GM19193 (cell line): ENCODE measurements around the gene UBE2V1.

Experiments used
- POLR2A ChIP-seq: IDR thresholded peaks from 4 replicates; pipeline ENCODE4 v1.6.1; 2011; ENCODE audit not compliant: insufficient read depth, insufficient read length; ENCODE audit errors: extremely low read depth

The UBE2V1 gene

DNA sequence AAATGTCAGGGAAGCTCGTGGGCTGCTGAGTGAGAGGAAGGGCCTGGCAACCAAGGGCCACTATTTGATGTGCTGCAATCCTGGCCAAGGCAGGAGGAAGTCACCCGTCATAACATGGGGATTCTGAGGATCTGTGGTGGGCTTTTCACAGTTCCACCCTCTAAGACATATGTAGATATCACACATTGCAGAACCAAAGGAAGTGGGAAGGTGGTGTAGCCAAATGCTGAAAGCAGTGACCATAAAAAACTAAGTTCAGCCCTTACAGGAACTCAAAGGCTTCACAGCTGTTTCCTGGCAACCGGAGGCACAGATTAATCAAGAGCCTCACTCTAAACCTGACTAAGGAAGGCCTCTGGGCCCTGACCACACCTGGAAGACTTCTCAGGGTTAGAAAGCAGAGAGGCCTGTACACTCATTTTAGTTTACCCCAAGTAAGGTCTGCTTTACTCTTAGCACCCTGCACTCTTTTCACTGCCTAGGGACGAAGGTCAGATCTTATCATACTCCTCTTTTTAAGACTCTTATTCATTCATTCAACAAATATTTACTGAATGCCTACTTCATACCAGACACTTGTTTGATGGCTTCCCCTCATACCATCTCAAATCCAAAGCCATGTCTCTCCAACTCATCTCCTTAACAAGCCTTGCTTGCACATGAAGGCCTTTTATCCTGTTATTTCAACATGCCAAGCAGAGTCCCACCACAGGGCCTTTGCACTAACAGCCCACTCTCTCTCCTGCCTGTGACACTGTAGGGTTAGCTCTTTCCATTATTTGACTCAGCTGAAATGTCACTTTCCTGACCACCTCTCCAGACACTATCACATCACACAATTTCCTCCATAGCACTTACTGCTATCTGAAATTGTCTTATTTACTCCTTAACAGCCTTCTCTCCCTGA is 2.6 kb downstream of the UBE2V1 start:
- TF ChIP-seq POLR2A: no peak

DNA sequence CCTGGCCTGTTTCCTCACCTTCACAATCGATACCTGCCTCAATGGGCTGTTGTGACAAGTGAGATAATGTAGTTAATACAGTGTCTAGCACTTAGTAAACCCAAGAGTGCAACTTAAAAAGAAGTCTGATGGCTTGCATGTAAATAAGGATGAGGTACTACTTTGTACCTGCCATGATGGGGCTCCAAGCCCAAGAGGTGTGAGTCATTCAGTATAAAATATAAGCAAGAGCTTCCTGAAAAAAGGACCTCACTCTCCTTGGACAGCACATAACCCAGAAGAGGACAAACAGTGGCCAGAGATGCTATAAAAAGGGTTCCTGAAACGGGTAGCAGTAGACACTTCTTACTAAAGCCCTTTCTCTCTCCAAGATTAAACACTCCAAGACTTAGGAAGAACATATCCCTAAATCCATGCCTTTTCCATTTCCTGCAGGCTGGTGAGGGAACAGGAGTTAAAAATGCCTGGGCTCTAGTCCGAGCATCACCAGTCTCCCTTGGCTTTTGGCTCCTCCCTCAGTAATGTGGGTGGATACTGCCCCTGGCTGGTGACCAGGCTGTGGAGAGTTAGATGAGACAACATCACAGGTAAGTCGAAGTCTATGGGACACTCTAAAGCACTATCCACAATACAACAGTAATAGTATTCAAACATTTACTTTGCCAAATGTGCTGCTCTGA is 4.3 kb downstream of the UBE2V1 start:
- TF ChIP-seq POLR2A: no peak

DNA sequence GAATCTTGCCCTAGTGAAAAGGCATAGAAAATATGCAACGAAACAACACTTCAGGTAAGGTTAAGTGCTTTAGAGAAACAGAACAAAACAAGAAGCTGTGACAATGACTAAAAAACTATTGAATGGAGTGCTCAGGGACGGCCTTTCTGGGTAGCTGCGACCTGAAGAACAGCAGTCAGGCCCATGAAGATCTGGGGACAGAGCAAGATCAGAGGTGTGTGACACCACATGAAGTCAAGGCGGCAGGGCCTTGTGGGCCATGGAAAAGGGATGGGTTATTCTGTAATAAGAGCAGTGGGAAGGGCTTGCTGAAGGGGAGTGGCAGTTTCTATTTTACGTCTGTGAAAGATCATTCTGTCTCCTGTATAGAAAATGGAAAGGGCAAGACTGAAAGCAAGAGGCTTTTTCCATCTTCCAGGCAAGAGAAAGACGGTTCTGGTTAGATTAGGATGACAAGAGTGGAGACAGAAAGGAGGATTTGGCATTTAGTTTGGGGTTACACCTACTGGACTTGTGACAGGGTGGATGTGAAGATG is 5.1 kb downstream of the UBE2V1 start:
- no peak for TF ChIP-seq POLR2A

DNA sequence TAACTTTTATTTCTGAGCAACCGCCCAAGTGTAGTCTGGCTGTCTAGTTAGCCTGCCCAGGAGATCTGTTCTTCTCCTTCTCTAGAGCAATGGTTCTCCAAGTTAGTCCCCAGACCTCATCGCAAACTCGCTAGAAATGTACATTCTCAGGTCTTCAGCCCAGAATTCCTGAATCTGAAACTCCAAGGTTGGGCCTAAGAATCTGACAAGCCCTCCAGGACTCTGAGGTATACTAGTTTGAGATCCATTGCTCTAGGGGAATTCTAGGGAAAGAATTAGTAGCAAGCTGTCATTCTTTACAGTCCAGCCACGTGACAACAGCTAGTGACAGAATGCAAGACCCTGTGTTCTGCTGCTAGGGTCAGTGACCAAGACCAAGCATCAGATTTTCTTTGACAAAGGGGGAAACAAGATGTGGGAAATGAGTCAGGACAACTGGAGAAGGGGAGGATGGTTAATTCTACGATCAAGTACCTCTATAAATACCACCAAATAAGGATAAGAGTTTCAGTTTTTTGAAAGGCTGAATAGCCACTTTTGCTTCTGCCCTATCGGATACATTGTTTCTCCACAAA is 5.8 kb downstream of the UBE2V1 start:
- no peak for TF ChIP-seq POLR2A

- no peak for TF ChIP-seq POLR2A
Measured at GRCh38 chr20:50101887-50102286, 11.1 kb downstream of the UBE2V1 start.

DNA sequence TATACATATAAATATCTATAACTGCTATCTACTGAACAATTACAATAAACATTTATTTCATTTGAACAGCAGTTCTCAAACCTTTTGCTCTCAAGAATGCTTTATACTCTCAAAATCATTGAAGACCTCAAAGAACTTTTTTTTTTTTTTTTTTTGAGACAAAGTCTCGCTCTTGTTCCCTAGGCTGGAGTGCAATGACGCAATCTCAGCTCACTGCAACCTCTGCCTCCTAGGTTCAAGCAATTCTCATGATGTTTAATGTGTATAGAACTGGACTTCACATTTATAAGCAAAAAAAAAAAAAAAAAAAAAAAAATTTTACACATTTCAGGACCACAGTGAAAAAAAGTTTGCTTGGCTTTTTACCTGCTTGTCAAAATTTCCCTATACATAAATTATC is 11.7 kb downstream of the UBE2V1 start:
- TF ChIP-seq POLR2A: no peak

DNA sequence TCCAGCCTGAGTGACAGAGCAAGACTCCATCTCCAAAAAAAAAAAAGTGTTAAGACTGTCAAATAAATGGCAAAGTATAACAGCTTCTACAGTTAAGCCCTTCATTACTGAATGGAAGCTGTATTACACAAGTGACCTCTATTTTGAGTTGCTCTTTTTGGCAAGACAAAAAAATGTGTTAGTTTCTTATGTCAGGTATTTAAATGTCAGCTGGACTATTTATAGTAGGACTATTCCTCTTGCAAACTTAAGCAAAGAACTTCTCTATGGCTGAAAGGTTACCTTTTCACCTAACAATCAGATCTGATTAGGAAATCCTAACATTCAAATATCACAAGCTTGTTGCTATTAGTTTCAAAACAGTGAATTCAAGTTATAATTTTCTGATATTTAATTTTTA is 12.4 kb downstream of the UBE2V1 start:
- TF ChIP-seq POLR2A: no peak

DNA sequence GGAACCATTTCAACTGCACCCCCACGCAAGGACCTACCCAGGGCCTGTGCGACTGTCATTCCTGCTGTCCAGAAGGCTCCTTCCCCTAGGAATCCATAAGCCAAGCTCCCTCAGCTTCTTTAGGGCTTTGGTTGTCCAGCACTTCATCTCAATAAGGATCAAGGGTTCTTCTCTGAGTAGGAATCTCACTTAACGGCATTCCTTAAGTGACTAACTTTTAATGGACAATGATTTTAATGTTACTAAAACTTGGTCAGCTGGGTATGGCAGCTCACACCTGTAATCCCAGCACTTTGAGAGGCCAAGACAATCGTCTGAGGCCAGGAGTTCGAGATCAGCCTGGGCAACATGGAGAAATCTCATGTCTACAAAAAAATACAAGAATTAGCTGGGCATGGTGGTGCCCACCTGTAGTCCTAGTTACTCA is 13.4 kb downstream of the UBE2V1 start:
- no peak for TF ChIP-seq POLR2A

DNA sequence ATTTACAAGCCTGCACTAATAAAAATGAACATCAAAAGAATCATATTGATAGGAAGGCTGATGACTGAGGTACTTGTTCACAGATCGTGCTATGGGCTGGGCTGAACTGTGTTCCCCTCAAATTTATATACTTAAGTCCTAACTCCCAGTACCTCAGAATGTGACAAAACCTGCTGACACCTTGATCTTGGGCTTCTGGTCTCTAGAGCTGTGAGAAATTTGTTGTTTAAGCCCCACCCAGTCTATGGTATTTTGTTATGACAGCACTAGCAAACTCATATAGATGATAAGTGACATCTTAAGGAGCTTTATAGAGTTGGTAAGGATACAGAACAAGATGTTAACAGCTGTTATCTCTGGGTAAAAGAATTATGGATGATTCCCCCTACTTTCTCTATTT is 13.8 kb downstream of the UBE2V1 start:
- no peak for TF ChIP-seq POLR2A

GRCh38 chr20:50098259-50098658 is 14.7 kb downstream of the UBE2V1 start:
- TF ChIP-seq POLR2A: no peak

GRCh38 chr20:50097843-50098242 is 15.1 kb downstream of the UBE2V1 start:
- TF ChIP-seq POLR2A: no peak

- no peak for TF ChIP-seq POLR2A
Measured at GRCh38 chr20:50096237-50096636, 16.7 kb downstream of the UBE2V1 start.

GRCh38 chr20:50095476-50096078 is 17.4 kb downstream of the UBE2V1 start:
- no peak for TF ChIP-seq POLR2A

GRCh38 chr20:50094522-50094921 is 18.4 kb downstream of the UBE2V1 start:
- TF ChIP-seq POLR2A: no peak

DNA sequence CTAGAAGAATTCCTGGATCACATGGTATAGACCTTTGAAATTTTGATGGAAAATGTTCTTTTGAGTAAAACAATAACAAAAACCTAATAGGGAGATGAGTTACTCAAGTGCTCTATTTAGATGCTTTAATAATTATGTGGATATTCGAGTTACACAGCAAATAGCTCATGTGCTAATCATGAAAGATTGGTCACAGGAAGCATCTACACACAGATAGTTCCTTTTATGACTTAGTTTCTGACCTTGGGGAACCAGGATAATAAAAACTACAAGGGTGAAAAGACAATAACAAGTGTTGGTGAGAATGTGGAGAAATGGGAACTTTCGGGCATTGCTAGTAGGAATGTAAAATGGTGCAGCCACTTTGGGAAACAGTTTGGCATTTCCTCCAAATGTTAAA is 19.7 kb downstream of the UBE2V1 start:
- TF ChIP-seq POLR2A: no peak
